IPS-18a (cell line): ENCODE data around the gene SLAMF9.

Experiments used
- H3K27ac ChIP-seq: one replicate; pipeline ENCODE4 v1.5.1; 2013; ENCODE audit warnings: low read length
- H3K27me3 ChIP-seq: one replicate; pipeline ENCODE4 v1.6.1; 2013; ENCODE audit warnings: mild to moderate bottlenecking, low read length; ENCODE audit not compliant: control insufficient read depth, insufficient read depth
- H3K36me3 ChIP-seq: one replicate; pipeline ENCODE4 v1.6.1; 2013; ENCODE audit warnings: low read depth, low read length; ENCODE audit not compliant: control insufficient read depth
- H3K4me1 ChIP-seq: one replicate; pipeline ENCODE4 v1.6.1; 2013; ENCODE audit warnings: low read depth, low read length; ENCODE audit not compliant: control insufficient read depth
- H3K4me3 ChIP-seq: one replicate; pipeline ENCODE4 v1.5.1; 2013; ENCODE audit warnings: low read length
- H3K9ac ChIP-seq: one replicate; pipeline ENCODE4 v1.6.1; 2013; ENCODE audit warnings: mild to moderate bottlenecking, low read length, moderate library complexity
- H3K9me3 ChIP-seq: one replicate; pipeline ENCODE4 v1.6.1; 2013; ENCODE audit warnings: low read depth, low read length; ENCODE audit not compliant: control insufficient read depth

The SLAMF9 gene

DNA sequence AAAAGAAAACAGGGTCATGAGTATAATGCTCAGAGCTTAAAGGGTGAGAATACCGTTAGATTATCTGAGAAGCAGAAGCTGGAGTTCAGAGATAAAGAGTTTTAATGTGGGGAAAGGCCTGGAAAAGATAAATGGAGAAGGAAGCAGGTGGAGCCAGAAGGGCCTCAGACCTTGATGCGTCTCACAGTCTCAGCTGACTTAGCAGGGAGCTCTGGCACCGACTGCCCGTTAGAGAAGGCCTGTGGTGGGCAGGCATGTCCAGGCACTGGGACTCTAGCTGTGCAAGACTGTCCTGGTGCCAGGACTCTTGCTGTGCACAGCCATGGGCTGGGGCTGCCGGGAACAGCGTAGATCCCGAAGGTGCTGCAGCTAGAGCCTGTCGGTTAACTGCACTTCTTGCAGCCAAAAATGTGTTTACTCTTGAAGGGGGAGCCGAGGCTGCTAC, 3.8 kb upstream of the SLAMF9 start:
- Histone ChIP-seq H3K9me3 (no peaks in the 10 kb centered on the region), H3K9ac (no peak overlapping the region), H3K4me1 (no peaks in the 10 kb centered on the region), H3K4me3 (no peak overlapping the region), H3K27ac (no peak overlapping the region), H3K27me3 (no peaks in the 10 kb centered on the region), H3K36me3 (no peaks in the 10 kb centered on the region)

DNA sequence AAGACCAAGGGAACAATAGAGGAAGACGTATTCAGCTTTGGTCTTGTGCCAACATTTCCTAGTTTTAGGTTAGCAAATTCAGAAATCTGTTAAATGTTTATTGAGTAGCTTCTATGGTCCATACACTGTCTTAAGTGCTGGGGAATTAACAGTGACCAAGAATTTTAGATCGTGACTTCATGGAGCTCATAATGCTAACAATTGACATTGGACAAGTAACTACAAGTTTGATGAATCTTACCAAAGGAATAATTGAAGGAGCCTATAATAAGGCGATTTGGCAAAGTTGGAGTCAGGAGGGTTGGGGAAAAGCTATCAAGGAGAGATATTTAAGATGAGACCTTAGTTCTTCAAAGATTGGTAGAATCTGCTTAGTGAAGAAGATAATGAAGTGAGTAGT, 1.4 kb upstream of the SLAMF9 start:
- Histone ChIP-seq H3K27ac (no peak overlapping the region), H3K36me3 (no peaks in the 10 kb centered on the region), H3K27me3 (no peaks in the 10 kb centered on the region), H3K4me3 (no peak overlapping the region), H3K4me1 (no peaks in the 10 kb centered on the region), H3K9ac (no peak overlapping the region), H3K9me3 (no peaks in the 10 kb centered on the region)

DNA sequence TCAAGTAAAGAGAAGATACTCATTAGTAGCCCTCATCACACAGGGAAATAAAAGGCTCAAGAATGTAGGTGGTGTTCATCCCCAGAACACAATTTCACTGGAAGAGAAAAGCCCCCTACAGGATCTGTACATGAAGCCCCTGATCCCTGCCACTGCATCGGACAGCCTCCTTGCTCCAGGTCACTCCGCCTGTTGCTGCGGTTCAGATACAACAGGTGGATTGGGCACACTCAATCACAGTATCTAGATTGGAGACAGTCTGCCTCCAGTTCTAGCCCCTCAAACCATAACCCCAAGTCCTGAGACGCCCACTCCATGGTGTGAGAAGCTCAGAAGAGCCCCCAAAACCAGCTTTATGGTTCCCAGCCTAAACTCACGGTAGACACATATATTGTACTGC, 1.1 kb downstream of the SLAMF9 start:
- Histone ChIP-seq H3K9ac (no peak overlapping the region), H3K27ac (no peak overlapping the region), H3K27me3 (no peaks in the 10 kb centered on the region), H3K4me3 (no peak overlapping the region), H3K36me3 (no peaks in the 10 kb centered on the region), H3K4me1 (no peaks in the 10 kb centered on the region), H3K9me3 (no peaks in the 10 kb centered on the region)

DNA sequence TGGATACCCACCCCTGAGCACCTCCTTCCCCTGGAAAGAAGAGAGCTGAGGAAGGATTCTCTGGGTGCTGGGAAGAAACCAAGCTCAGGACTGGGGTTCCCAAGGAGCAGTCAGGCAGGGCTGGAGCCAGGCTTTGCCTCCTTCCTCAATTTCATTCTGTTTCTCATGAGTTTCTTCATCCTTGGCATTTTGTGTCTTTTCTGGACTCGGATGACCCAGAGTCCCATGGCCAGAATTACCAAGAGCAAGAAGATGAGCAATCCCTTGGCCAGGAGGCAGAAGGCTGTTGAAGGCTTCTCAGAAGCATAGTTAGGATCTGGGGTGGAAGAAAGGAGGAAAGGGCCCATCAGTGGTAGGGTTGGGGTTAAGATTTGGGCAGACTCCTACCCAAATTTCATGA, 2.5 kb downstream of the SLAMF9 start:
- Histone ChIP-seq H3K36me3 (no peaks in the 10 kb centered on the region), H3K9ac (no peak overlapping the region), H3K27me3 (no peaks in the 10 kb centered on the region), H3K27ac (no peak overlapping the region), H3K4me3 (no peak overlapping the region), H3K4me1 (peaks cover 3% of the 10 kb centered on the region), H3K9me3 (no peaks in the 10 kb centered on the region)

DNA sequence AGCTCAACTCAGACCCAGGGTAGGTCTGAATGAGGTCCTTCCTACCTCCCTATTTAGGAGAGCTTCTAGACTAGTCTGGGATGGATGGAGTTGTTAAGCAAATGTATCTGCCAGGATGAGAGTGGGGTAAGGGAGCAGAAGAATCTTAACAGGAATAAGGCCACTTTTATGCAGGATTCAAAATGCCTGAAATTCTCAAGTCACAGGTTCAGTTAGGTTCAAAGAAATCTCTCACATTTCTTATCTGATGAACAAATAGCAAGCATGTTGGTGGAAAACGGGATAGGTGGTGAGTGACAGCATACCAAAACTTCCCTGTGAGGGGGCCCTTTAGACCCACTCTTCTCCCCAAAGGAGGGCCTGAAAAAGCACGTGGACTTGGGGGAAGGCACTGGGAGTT, 3.0 kb downstream of the SLAMF9 start:
- Histone ChIP-seq H3K4me3 (no peak overlapping the region), H3K9me3 (no peaks in the 10 kb centered on the region), H3K27ac (no peak overlapping the region), H3K36me3 (no peaks in the 10 kb centered on the region), H3K9ac (no peak overlapping the region), H3K27me3 (no peaks in the 10 kb centered on the region), H3K4me1 (peaks cover 8% of the 10 kb centered on the region)

DNA sequence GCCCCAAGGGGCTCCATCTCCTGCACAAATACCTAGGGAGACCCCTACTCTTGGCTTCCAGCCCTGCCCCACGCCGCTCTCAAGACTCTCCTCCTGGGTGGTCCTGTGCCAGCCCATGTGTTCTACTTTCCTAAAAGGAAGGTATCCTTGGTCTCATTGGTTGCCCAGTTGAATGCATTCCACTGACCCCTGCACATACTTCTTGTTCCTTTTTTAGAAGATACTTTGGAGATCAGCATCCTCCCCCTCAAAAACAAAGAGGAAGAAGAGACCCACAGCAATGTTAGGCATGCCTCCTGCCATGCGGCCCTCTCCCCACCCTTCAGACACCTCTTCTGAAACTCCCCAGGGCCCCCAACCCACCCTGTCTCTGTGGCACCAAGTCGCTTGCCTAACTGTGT, 4.1 kb downstream of the SLAMF9 start:
- Histone ChIP-seq H3K36me3 (no peaks in the 10 kb centered on the region), H3K27ac (no peak overlapping the region)

DNA sequence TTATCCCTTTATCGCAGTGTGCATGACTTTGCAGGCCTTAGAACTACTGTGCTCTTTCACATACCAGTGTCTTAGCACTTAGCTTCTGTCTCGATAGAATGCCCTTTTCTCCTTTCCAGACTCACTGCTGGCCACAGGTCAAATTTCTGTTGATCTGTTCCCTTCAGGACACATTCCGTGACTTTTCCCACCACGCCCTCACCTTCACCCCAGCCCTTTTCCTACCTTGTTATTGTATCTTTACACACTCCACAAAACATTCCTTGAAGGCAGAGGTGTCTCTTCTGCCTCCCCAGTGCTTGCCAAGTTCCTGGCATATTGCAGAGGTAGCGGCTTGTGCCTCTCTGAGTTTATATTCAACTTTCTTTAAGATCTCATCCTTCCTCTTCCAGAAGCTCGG, 4.9 kb downstream of the SLAMF9 start:
- H3K9me3 ChIP-seq = no peaks in the 10 kb centered on the region
- H3K4me1 ChIP-seq = peaks cover 18% of the 10 kb centered on the region
- no peak overlapping the region for H3K4me3 ChIP-seq
- no peaks in the 10 kb centered on the region for H3K27me3 ChIP-seq
- H3K27ac ChIP-seq = no peak overlapping the region
- no peaks in the 10 kb centered on the region for H3K36me3 ChIP-seq
- no peak overlapping the region for H3K9ac ChIP-seq

More for the DNA sequence above, 4.1 kb downstream of the SLAMF9 start:
- Histone ChIP-seq H3K4me3 (no peak overlapping the region), H3K27me3 (no peaks in the 10 kb centered on the region), H3K4me1 (peaks cover 9% of the 10 kb centered on the region), H3K9me3 (no peaks in the 10 kb centered on the region), H3K9ac (no peak overlapping the region)

DNA sequence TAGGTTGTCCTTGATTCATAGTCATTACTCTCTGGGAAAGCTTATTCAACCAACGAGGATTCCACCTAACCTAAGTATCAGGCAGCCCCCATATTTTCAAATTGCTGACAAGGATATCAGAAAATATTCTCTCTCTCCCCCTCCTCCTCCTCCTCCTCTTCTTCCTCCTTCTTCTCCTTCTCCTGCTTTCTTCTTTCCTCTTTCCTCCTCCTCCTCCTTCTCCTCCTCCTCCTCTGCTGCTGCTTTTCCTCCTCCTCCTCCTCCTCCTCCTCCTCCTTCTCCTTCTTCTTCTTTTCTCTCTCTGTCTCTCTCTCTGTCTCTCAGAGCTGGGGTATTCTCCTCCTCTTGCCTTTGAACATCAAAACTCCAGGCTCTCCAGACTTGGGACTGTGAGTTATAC, 6.1 kb downstream of the SLAMF9 start:
- Histone ChIP-seq H3K9me3 (no peaks in the 10 kb centered on the region), H3K4me3 (no peak overlapping the region), H3K9ac (no peak overlapping the region), H3K4me1 (peaks cover 20% of the 10 kb centered on the region), H3K27me3 (no peaks in the 10 kb centered on the region), H3K36me3 (no peaks in the 10 kb centered on the region), H3K27ac (no peak overlapping the region)

DNA sequence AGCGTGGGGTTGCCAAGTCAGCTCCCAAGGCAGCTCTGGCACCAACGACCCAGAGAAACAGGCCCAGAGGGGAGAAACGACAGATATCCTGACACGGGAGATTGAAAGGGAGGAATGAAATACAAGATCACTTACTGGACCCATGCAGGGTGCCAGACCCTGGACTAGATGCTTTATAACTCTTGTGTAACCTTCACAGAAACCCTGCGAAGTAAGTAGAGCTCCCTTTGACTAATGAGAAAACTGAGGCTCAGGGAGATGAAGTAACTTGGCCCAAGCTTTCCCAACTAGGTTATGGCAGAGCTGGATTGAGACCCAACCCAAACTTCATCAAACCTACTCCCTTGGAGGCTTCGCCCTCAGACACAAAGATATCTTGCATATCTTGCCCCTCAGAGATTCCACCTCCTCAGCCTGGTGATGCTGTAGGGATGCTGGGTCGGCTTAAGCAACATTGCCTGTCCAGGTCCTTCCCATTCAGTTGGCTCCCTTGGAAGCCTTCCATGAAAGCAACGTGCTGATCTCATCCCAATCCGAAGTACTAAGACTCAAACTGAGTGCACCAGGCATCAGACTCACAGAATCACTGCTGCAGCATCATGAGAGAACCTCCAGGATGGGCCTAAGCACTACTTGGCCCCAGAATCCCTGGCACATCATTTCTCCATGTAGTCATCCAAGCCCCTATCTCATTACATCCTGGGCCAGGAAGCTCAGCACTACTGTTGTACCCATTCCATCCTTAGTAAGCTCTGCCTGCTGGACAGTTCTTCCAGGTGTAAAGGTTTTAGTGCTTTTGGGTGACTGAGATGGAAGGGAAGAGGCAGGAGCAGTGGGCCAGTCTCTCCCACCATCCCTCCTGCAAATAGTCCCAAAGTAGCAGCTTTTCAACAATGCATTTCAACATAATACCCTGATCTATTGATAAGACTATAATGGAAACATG, 7.5 kb downstream of the SLAMF9 start:
- Histone ChIP-seq H3K9me3 (no peaks in the 10 kb centered on the region), H3K27ac (peak overlapping the region; percentile 40), H3K4me3 (peak overlapping the region; percentile 97), H3K4me1 (peaks cover 20% of the 10 kb centered on the region), H3K36me3 (peaks cover 5% of the 10 kb centered on the region), H3K9ac (peak overlapping the region; percentile 89), H3K27me3 (no peaks in the 10 kb centered on the region)

DNA sequence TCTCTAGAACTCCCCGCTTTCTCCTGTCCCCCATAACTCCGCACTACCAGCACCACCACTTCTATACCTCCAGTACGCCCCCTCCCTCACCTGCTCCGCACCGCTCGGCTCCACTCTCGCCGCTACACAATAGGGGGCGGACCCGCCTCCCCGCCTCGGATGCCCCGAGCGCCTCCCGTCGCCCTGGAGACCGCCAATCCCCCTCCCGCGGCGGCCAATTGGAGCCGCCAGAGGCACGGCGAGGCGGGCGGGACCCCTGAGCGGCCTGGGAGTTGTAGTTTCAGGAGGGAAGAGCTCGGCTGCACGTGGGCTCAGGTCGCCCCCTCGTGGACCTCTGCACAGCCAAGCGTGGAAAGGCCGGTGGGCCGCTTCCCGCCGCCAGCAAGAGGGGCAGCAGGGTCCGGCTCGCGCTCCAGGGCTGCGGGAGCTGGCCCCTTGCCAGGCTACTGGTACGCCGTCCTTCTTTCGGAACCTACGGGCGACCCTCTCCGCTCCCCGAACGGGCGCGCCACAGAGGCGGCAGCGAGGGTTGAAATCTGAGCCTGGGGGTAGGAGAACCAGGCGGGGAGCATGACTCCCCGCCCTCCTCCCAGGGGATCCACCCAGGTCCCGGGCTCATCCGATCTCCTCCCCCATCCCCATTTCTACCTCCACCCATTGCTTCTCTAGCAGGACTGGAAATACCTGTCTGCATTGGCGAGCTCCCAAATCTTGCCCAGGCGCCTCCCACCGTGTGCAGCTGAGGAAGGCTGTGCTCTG, 8.4 kb downstream of the SLAMF9 start, which contains the start of gene IGSF9:
TSS of gene IGSF9 (minus strand) at position 131 of the 759 bp plus-strand sequence. CDS start 2,159 bp downstream, outside the sequence.
- H3K36me3 ChIP-seq = peaks cover 5% of the 10 kb centered on the region
- H3K4me1 ChIP-seq = peaks cover 23% of the 10 kb centered on the region
- peak within 1 kb of the TSS; percentile 97 for H3K4me3 ChIP-seq
- no peaks in the 10 kb centered on the region for H3K9me3 ChIP-seq
- no peaks in the 10 kb centered on the region for H3K27me3 ChIP-seq
- H3K9ac ChIP-seq = peak within 1 kb of the TSS; percentile 89
- H3K27ac ChIP-seq = peak within 1 kb of the TSS; percentile 83

DNA sequence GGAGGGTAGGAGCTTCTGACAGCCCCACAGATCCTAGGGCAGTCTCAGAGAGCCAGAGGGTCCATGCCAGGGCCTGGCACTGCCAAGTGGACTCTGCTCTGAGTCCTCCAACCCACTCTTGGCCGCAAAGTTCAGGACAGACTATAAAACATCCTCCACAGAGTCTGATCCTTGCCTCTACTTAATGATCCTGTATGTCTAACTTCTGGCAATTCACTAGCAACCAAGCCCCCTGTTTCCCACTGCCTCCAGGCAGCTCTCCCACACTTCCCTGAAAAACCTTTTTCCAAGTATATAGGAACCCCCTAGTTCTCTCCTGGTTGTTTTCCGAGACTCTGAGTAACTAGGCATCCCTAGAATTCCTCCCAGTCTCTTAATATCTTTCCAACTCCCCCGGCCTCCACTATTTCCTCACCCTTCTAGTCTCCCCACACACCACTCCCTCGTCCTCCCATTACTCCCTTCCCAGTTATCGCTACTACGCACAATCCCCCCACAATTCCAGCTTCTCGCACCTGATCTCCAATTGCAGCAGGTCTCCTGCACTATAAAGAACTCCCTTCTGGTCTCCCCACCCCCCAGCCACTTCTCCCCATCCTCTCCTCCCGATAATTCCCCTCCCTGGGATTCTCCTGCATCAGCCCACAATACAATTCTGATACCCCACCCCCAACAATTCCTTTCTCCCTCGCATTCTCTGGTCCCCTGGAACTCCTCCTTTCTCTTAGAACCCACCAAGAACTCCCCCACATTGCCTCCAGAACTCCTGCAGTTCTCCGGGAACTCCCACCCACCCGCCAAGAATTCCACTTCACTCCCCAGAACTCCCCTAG, 9.2 kb downstream of the SLAMF9 start:
- Histone ChIP-seq H3K4me1 (peaks cover 23% of the 10 kb centered on the region), H3K27ac (peak overlapping the region; percentile 83), H3K27me3 (no peaks in the 10 kb centered on the region), H3K4me3 (peak overlapping the region; percentile 97), H3K9ac (peak overlapping the region; percentile 89), H3K9me3 (no peaks in the 10 kb centered on the region), H3K36me3 (peaks cover 10% of the 10 kb centered on the region)
